C4-2B (cell line): ENCODE measurements around the gene SLC6A12.

Experiments used
- H3K27ac ChIP-seq: fragments of 450-650 bp; 2 replicates; pipeline ENCODE4 v1.5.1; 2017
- ZFX ChIP-seq: fragments of 450-650 bp; IDR thresholded peaks from 2 replicates; pipeline ENCODE4 v1.6.1; 2017
- TF ChIP-seq, protein P1 (sequence below): fragments of 450-650 bp; conservative IDR thresholded peaks from 2 replicates; pipeline ENCODE4 v1.5.1; 2017; ENCODE audit warnings: mild to moderate bottlenecking

The SLC6A12 gene

DNA sequence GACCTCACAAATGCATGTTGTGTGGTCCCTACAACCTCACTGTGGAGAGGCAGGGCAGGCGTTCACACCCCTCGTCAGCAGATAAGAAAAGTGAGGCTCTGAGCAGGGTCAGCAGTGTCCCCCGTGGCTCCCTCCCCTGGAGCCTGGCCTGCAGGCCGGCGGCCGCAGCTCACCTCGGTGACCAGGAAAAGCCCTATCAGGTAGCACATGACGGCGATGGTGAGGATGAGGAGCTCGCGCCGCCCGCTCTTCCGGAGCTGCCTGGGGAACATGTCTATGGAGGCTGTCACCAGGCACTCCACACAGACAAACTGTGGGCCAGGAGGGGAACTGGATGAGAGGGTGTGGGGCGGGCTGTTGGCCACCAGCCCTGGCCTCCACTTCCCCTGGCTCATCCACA lies 18.0 kb downstream of the SLC6A12 start:
- H3K27ac ChIP-seq = no peak overlapping the region
- TF ChIP-seq, protein P1, sequence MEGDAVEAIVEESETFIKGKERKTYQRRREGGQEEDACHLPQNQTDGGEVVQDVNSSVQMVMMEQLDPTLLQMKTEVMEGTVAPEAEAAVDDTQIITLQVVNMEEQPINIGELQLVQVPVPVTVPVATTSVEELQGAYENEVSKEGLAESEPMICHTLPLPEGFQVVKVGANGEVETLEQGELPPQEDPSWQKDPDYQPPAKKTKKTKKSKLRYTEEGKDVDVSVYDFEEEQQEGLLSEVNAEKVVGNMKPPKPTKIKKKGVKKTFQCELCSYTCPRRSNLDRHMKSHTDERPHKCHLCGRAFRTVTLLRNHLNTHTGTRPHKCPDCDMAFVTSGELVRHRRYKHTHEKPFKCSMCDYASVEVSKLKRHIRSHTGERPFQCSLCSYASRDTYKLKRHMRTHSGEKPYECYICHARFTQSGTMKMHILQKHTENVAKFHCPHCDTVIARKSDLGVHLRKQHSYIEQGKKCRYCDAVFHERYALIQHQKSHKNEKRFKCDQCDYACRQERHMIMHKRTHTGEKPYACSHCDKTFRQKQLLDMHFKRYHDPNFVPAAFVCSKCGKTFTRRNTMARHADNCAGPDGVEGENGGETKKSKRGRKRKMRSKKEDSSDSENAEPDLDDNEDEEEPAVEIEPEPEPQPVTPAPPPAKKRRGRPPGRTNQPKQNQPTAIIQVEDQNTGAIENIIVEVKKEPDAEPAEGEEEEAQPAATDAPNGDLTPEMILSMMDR = no peak
- TF ChIP-seq ZFX = no peak

- no peak for TF ChIP-seq ZFX
- TF ChIP-seq, protein P1 = no peak
- H3K27ac ChIP-seq = no peak overlapping the region
Measured at GRCh38 chr12:195156-195555, 18.8 kb downstream of the SLC6A12 start.

- TF ChIP-seq, protein P1 = no peak
- TF ChIP-seq ZFX = no peak
- no peak overlapping the region for H3K27ac ChIP-seq
Measured at GRCh38 chr12:194276-194675, 19.7 kb downstream of the SLC6A12 start.

- TF ChIP-seq, protein P1 = no peak
- no peak for TF ChIP-seq ZFX
Measured at GRCh38 chr12:193261-193660, 20.7 kb downstream of the SLC6A12 start.

DNA sequence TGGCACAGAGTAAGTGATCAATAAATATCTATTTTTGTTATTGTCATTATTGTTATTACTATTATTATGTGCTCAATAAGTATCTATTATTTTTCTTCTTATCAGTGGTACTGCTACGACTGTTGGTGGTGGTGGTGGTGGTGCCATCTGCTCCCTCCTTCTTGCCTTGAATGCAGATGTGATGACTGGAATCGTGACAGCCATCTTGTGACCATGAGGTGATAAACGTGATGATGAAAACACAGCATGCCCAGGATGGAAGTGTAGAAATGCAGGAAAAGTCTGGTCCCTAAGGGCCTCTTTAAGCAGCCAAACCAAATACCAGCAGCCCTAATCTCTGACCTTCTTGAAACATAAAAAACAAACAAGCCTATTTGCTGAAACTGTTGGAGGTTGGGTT lies 22.4 kb downstream of the SLC6A12 start:
- H3K27ac ChIP-seq = no peak overlapping the region
- TF ChIP-seq, protein P1 = no peak
- TF ChIP-seq ZFX = no peak

More at GRCh38 chr12:193261-193660, 20.7 kb downstream of the SLC6A12 start:
- no peak overlapping the region for H3K27ac ChIP-seq

DNA sequence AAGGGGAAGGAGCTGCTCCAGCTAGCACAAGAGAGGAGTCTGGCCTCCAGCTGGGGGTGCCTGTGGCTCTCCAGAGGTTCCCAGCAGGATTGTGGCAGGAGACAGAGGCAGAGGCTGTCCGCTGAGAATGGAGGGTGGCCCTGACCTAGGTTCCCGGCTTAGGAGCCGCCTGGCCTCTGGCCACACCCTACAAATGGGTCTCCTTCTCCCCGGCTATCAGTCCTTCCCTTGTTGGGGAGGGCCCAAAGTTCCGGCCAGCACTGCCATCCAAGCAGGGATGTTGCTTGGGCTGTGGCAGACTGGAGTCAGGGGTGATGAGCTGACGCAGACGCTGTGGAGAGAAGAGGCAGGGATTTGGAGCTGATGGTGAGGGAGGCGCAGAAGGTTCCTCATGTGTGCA lies 23.1 kb downstream of the SLC6A12 start:
- no peak overlapping the region for H3K27ac ChIP-seq
- TF ChIP-seq, protein P1 = no peak
- no peak for TF ChIP-seq ZFX

DNA sequence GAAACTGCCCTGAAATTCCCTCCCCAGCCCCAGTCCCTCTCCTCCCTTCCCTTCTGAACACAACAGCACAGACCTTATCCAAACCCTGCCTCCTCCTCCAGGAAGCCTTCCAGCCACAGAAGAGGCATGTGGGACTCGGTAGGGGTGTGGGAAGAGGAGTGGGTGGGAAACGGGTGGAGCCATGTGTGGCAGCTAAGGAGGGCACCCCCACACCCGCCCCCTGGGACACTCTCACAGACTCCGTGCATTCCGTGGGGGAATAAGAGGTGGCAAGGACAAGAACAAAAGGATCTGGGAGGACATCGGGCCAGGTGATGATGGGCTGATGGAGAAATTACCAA lies 24.4 kb downstream of the SLC6A12 start:
- TF ChIP-seq, protein P1 = no peak
- no peak for TF ChIP-seq ZFX
- H3K27ac ChIP-seq = no peak overlapping the region
